HG03575 (cell line): ENCODE measurements around the gene LENG1.
"Not testable (repeated sequence)": the region's sequence is repeated elsewhere in the genome, so short reads cannot be mapped to it uniquely, and the experiment has no call there.

ENCODE experiments used
- ATAC-seq: cut with Tn5 transposase; IDR thresholded peaks from one replicate; pipeline ENCODE4 v1.9.1; 2021; ENCODE audit not compliant: unreplicated experiment, insufficient number of reproducible peaks, low FRiP score; ENCODE audit errors: extremely low read depth

LENG1 gene

GRCh38 chr19:54159352-54160181 is at the start of gene LENG1:
Gene LENG1 (minus strand): TSS chr19:54159721. CDS start chr19:54159695, 26 bp downstream.
- peak; percentile 59 for ATAC-seq

GRCh38 chr19:54208784-54209057 is 49.2 kb upstream of the LENG1 start:
- no peak for ATAC-seq

GRCh38 chr19:54207983-54208783 is 48.7 kb upstream of the LENG1 start:
- ATAC-seq, result no peak

- no peak for ATAC-seq
These were observed 48.1 kb upstream of the LENG1 start for GRCh38 chr19:54207676-54207982.

GRCh38 chr19:54207193-54207592 is 47.7 kb upstream of the LENG1 start:
- ATAC-seq, result not testable (repeated sequence)

- no peak for ATAC-seq
These were observed 47.3 kb upstream of the LENG1 start for GRCh38 chr19:54206831-54207177.

- ATAC-seq, result no peak
These were observed 46.7 kb upstream of the LENG1 start for GRCh38 chr19:54206030-54206830.

GRCh38 chr19:54204767-54205468 is 45.4 kb upstream of the LENG1 start:
- no peak for ATAC-seq

GRCh38 chr19:54203151-54203611 is 43.7 kb upstream of the LENG1 start:
- ATAC-seq, result no peak

- ATAC-seq, result no peak
These were observed 42.5 kb upstream of the LENG1 start for GRCh38 chr19:54201980-54202379.

GRCh38 chr19:54201172-54201701 is 41.7 kb upstream of the LENG1 start:
- no peak for ATAC-seq

- ATAC-seq, result no peak
These were observed 39.9 kb upstream of the LENG1 start for GRCh38 chr19:54199401-54199800.

GRCh38 chr19:54197121-54197520 is 37.6 kb upstream of the LENG1 start:
- no peak for ATAC-seq

- no peak for ATAC-seq
These were observed 37.0 kb upstream of the LENG1 start for GRCh38 chr19:54196536-54196935.

- not testable (repeated sequence) for ATAC-seq
These were observed 34.9 kb upstream of the LENG1 start for GRCh38 chr19:54194463-54194862.

- ATAC-seq, result no peak
These were observed 33.5 kb upstream of the LENG1 start for GRCh38 chr19:54193011-54193410.

- no peak for ATAC-seq
These were observed 32.4 kb upstream of the LENG1 start for GRCh38 chr19:54191811-54192453.

- no peak for ATAC-seq
These were observed 31.7 kb upstream of the LENG1 start, which contains the start of gene TSEN34 for GRCh38 chr19:54191011-54191810. Gene TSEN34 (plus strand): TSS chr19:54191308. CDS start chr19:54191365, 57 bp downstream.
